A549 (cell line): ENCODE results near the gene NLRC5. TPM values are rescaled to one million over a fixed set of nuclear protein-coding genes. Genes with fewer than 3 reads are reported as not detected.

Source experiments
- ATAC-seq, 2 experiments: fragments of 200-7000 bp in 1 of 2; fragments of >200 bp in 1 of 2; cut with Nextera tagmentation in 1 of 2; cut with Tn5 transposase in 1 of 2; 3 replicates each; pipeline versions ENCODE4 v1.8.0 to v1.9.1; 2018 to 2020; ENCODE audit warnings: mild to moderate bottlenecking in 1 of 2, moderate library complexity in 1 of 2
- CTCF ChIA-PET: fragments of 300-600 bp; sonication (Branson Sonifier 250); formaldehyde crosslinking; extraction: SDS; loops from one replicate; lab custom pipeline; 2021; ENCODE audit warnings: antibody characterized with exemption, inconsistent platforms; lab: Yijun Ruan, JAX
- POLR2A ChIA-PET: fragments of 350-600 bp; formaldehyde crosslinking; extraction: SDS; loops from one replicate; lab custom pipeline; 2021; ENCODE audit warnings: antibody characterized with exemption, inconsistent platforms; lab: Yijun Ruan, JAX
- DNase-seq, 2 experiments: peaks; one replicate each; pipeline versions ENCODE4 v3.0.0 to v3.0.0-alpha.2; 2011 to 2016; ENCODE audit warnings: low read depth in 1 of 2, low spot score in 1 of 2
- FAIRE-seq: peaks from 2 replicates; lab custom pipeline; 2011; peaks lifted over from hg19 to GRCh38; lab: Jason Lieb, UNC
- H3K27ac ChIP-seq, 2 experiments: fragments of >200 bp; sonication (Bioruptor Twin); formaldehyde crosslinking; 3 replicates each; pipeline ENCODE4 v1.5.1; 2016 to 2017
- H3K4me1 ChIP-seq: fragments of >200 bp; sonication (Bioruptor Twin); formaldehyde crosslinking; 3 replicates; pipeline ENCODE4 v1.6.1; 2016
- H3K4me2 ChIP-seq: fragments of >200 bp; sonication (Bioruptor Twin); formaldehyde crosslinking; 3 replicates; pipeline ENCODE4 v1.6.1; 2016
- H3K4me3 ChIP-seq: fragments of >200 bp; sonication (Bioruptor Twin); formaldehyde crosslinking; 3 replicates; pipeline ENCODE4 v1.5.1; 2016
- H3K9me3 ChIP-seq: fragments of >200 bp; sonication (Bioruptor Twin); formaldehyde crosslinking; 3 replicates; pipeline ENCODE4 v1.6.1; 2016
- BCL3 ChIP-seq: fragments of >200 bp; sonication (Bioruptor Twin); formaldehyde crosslinking; IDR thresholded peaks from 3 replicates; pipeline ENCODE4 v1.6.1; 2016
- CBX2 ChIP-seq: fragments of 200-600 bp; sonication (generic); IDR thresholded peaks from 2 replicates; pipeline ENCODE4 v1.6.1; 2016; ENCODE audit warnings: low read depth, mild to moderate bottlenecking, borderline replicate concordance
- CBX8 ChIP-seq: fragments of 200-600 bp; sonication (generic); IDR thresholded peaks from 2 replicates; pipeline ENCODE4 v1.6.1; 2016
- CHD2 ChIP-seq: fragments of 150-350 bp; IDR thresholded peaks from 2 replicates; pipeline ENCODE4 v1.6.1; 2014; ENCODE audit warnings: low read length; ENCODE audit not compliant: partially characterized antibody
- CHD4 ChIP-seq: fragments of 200-600 bp; sonication (generic); IDR thresholded peaks from 2 replicates; pipeline ENCODE4 v1.6.1; 2016; ENCODE audit warnings: antibody characterized with exemption, mild to moderate bottlenecking, borderline replicate concordance
- CTCF ChIP-seq: fragments of >200 bp; sonication (Bioruptor Twin); formaldehyde crosslinking; IDR thresholded peaks from 3 replicates; pipeline ENCODE4 v1.5.1; 2016
- EHF ChIP-seq: fragments of 250-450 bp; sonication (Bioruptor Pico); IDR thresholded peaks from 2 replicates; pipeline ENCODE4 v1.5.0; 2020; ENCODE audit warnings: mild to moderate bottlenecking
- EP300 ChIP-seq, 2 experiments: fragments of >200 bp; sonication (Bioruptor Twin); formaldehyde crosslinking; IDR thresholded peaks; 2 replicates in 1 of 2; 3 replicates in 1 of 2; pipeline ENCODE4 v1.6.1; 2016 to 2017
- FOSB ChIP-seq: fragments of 250-450 bp; sonication (Bioruptor Pico); IDR thresholded peaks from 2 replicates; pipeline ENCODE4 v1.5.0; 2020; ENCODE audit warnings: mild to moderate bottlenecking, moderate library complexity
- FOSL2 ChIP-seq, 2 experiments: fragments of 450-650 bp in 1 of 2; fragments of >200 bp in 1 of 2; sonication (Bioruptor Twin) in 1 of 2; formaldehyde crosslinking; IDR thresholded peaks; 2 replicates each; pipeline versions ENCODE4 v1.5.0 to v1.6.1; 2016 to 2020; ENCODE audit warnings: mild to moderate bottlenecking in 1 of 2, moderate library complexity in 1 of 2
- HDAC2 ChIP-seq: fragments of 200-600 bp; sonication (generic); IDR thresholded peaks from 2 replicates; pipeline ENCODE4 v1.6.1; 2016
- HEYL ChIP-seq: fragments of 250-450 bp; sonication (Bioruptor Pico); IDR thresholded peaks from 2 replicates; pipeline ENCODE4 v1.8.0; 2021; ENCODE audit warnings: mild to moderate bottlenecking, moderate library complexity
- HMGXB4 ChIP-seq: fragments of 250-450 bp; sonication (Bioruptor Pico); IDR thresholded peaks from 2 replicates; pipeline ENCODE4 v1.5.0; 2021; ENCODE audit warnings: mild to moderate bottlenecking, moderate library complexity, borderline replicate concordance
- HOXA7 ChIP-seq: fragments of 250-450 bp; sonication (Bioruptor Pico); IDR thresholded peaks from 2 replicates; pipeline ENCODE4 v1.5.0; 2020; ENCODE audit warnings: mild to moderate bottlenecking, moderate library complexity
- JUNB ChIP-seq: fragments of >200 bp; sonication (Bioruptor Twin); formaldehyde crosslinking; IDR thresholded peaks from 2 replicates; pipeline ENCODE4 v1.6.1; 2016
- KDM5A ChIP-seq: fragments of 200-600 bp; sonication (generic); IDR thresholded peaks from 2 replicates; pipeline ENCODE4 v1.6.1; 2016; ENCODE audit warnings: antibody characterized with exemption, mild to moderate bottlenecking
- MAX ChIP-seq: IDR thresholded peaks from 2 replicates; pipeline ENCODE4 v1.6.1; 2012
- MAZ ChIP-seq: fragments of 150-350 bp; IDR thresholded peaks from 2 replicates; pipeline ENCODE4 v1.6.1; 2014; ENCODE audit warnings: antibody characterized with exemption, low read depth, low read length, borderline replicate concordance
- MYC ChIP-seq: IDR thresholded peaks from 2 replicates; pipeline ENCODE4 v1.6.1; 2012; ENCODE audit warnings: mild to moderate bottlenecking, inconsistent platforms, low read length, improper control_type of control experiment, borderline replicate concordance
- NPAS2 ChIP-seq: fragments of 250-450 bp; sonication (Bioruptor Pico); IDR thresholded peaks from 2 replicates; pipeline ENCODE4 v1.8.0; 2022; ENCODE audit warnings: mild to moderate bottlenecking, moderate library complexity, borderline replicate concordance
- POLR2A ChIP-seq: IDR thresholded peaks from 2 replicates; pipeline ENCODE4 v1.6.1; 2012; ENCODE audit warnings: mild to moderate bottlenecking, low read length
- RCOR1 ChIP-seq: fragments of 150-350 bp; IDR thresholded peaks from 2 replicates; pipeline ENCODE4 v1.6.1; 2014; ENCODE audit warnings: antibody characterized with exemption, low read length, low read depth
- SMC3 ChIP-seq: fragments of >200 bp; sonication (Bioruptor Twin); formaldehyde crosslinking; IDR thresholded peaks from 3 replicates; pipeline ENCODE4 v1.6.1; 2018; ENCODE audit warnings: inconsistent platforms
- TP53 ChIP-seq: fragments of 250-450 bp; sonication (Bioruptor Pico); IDR thresholded peaks from 2 replicates; pipeline ENCODE4 v1.5.0; 2021; ENCODE audit warnings: mild to moderate bottlenecking, moderate library complexity
- USF2 ChIP-seq: fragments of 450-650 bp; IDR thresholded peaks from 2 replicates; pipeline ENCODE4 v1.6.1; 2014; ENCODE audit warnings: antibody characterized with exemption
- ZFP36 ChIP-seq: fragments of 450-650 bp; IDR thresholded peaks from 2 replicates; pipeline ENCODE4 v1.6.1; 2014; ENCODE audit warnings: borderline replicate concordance; ENCODE audit not compliant: partially characterized antibody
- WGBS: methylation state at CpG from one replicate; pipeline ENCODE4 v1.1.6; 2017; ENCODE audit errors: missing lambda C conversion rate; 5-methylcytosine and 5-hydroxymethylcytosine counted together
- polyA plus RNA-seq, 4 experiments: library from polyadenylated mRNA; depleted of rRNA in 3 of 4; stranded (reverse); fragments of >200 nt; fragmentation: RNase III in 1 of 4; extraction: RNeasy Plus Mini Kit Qiagen cat#74134 plus additional on column Dnase treatment in 1 of 4; gene quantifications; 2 replicates in 3 of 4; 3 replicates in 1 of 4; pipeline ENCODE4 v1.2.3, GENCODE V29; 2011 to 2017
- TF ChIP-seq, protein P1 (sequence below): fragments of >200 bp; sonication (Bioruptor Twin); formaldehyde crosslinking; IDR thresholded peaks from 2 replicates; pipeline ENCODE4 v1.6.1; 2016
- TF ChIP-seq, protein P2 (sequence below): fragments of 250-450 bp; sonication (Bioruptor Pico); IDR thresholded peaks from 2 replicates; pipeline ENCODE4 v1.5.0; 2020; ENCODE audit warnings: low read depth, mild to moderate bottlenecking, moderate library complexity

Gene NLRC5
- polyA plus RNA-seq, 2 of the 4 experiments (the other 2 are of a cell fraction): 2.5 to 3.6 TPM

- TF ChIP-seq, protein P1, sequence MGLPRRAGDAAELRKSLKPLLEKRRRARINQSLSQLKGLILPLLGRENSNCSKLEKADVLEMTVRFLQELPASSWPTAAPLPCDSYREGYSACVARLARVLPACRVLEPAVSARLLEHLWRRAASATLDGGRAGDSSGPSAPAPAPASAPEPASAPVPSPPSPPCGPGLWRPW: no peak
- TF ChIP-seq BCL3: no peak
- no peak for TF ChIP-seq POLR2A
- no peak for TF ChIP-seq CBX2
- no peak for TF ChIP-seq NPAS2 (CRISPR knock-in tag)
- TF ChIP-seq, all 56 proteins: peak for 0
Observed at GRCh38 chr16:56946767-56947603, 42.4 kb upstream of the NLRC5 start (continued).

DNA sequence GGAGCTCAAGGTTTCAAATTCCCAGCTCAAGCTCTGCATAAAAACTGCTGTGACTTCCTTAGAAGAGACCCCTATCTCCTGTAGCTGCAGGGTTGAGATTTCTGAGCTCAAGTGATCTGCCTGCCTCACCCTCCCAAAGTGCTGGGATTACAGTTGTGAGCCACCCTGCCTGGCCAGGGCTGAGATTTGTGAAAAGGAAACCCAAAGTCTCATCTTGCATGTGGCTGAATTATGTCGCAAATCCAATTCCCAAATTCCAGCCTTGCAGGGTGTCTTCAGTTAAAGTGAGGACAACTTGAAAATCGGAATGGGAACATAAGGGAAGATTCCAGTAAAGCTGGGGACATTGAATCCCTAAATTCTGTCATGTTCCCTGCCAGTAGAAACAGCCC lies 41.8 kb upstream of the NLRC5 start:
- no peak for ATAC-seq
- FAIRE-seq: no peak
- no peak overlapping the region for H3K27ac ChIP-seq
- DNase-seq: no peak
- 83% methylated on average over 2 of the region's 2 CpGs for WGBS
- no peak overlapping the region for H3K4me3 ChIP-seq
- TF ChIP-seq MYC: no peak
- no peak for TF ChIP-seq HMGXB4 (CRISPR knock-in tag)
- no peak for TF ChIP-seq HDAC2
- TF ChIP-seq HOXA7 (CRISPR knock-in tag): no peak
- no peak for TF ChIP-seq KDM5A
- POLR2A ChIA-PET: interaction anchor here (5.4 kb wide), 1 partner anchor 16 kb away, joined by 26 read pairs; the partner anchor contains the start of gene HERPUD1
- no peaks in the 10 kb centered on the region for H3K9me3 ChIP-seq
- no peak overlapping the region for H3K4me2 ChIP-seq
- CTCF ChIA-PET: interaction anchor here (0.6 to 2.3 kb wide), 13 partner anchors 15 to 285 kb away, joined by 3 to 7 read pairs (median 3); no protein-coding TSS in a partner anchor
- H3K4me1 ChIP-seq: no peaks in the 10 kb centered on the region

- no peaks in the 10 kb centered on the region for H3K4me1 ChIP-seq
- WGBS: 85% methylated on average over 6 of the region's 6 CpGs
- ATAC-seq: no peak
- TF ChIP-seq ZFP36 (no peak), FOSB (CRISPR knock-in tag) (no peak), USF2 (no peak), RCOR1 (no peak), EP300 (IDR thresholded peaks at IDR 0.05) (no peak), EHF (CRISPR knock-in tag) (no peak), MAZ (no peak), HEYL (CRISPR knock-in tag) (no peak), MAX (no peak), SMC3 (no peak), TP53 (CRISPR knock-in tag) (no peak), JUNB (no peak), FOSL2 (IDR thresholded peaks at IDR 0.05) (no peak), FOSL2 (CRISPR knock-in tag; IDR thresholded peaks at IDR 0.05) (no peak), CTCF (no peak), CHD2 (no peak), CBX8 (no peak), CHD4 (no peak)
- TF ChIP-seq, protein P2, sequence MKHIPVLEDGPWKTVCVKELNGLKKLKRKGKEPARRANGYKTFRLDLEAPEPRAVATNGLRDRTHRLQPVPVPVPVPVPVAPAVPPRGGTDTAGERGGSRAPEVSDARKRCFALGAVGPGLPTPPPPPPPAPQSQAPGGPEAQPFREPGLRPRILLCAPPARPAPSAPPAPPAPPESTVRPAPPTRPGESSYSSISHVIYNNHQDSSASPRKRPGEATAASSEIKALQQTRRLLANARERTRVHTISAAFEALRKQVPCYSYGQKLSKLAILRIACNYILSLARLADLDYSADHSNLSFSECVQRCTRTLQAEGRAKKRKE (CRISPR knock-in tag): no peak
- TF ChIP-seq, all 56 proteins: peak for 0
- Histone ChIP-seq H3K4me2 (no peak overlapping the region), H3K4me3 (no peak overlapping the region), H3K27ac (no peak overlapping the region), H3K9me3 (no peaks in the 10 kb centered on the region)
- ChIA-PET CTCF (interaction anchor here (1.0 to 2.2 kb wide), 5 partner anchors 16 to 155 kb away, joined by 3 to 7 read pairs (median 4); no protein-coding TSS in a partner anchor), POLR2A (no interaction called here)
- no peak for FAIRE-seq
- no peak for DNase-seq
Observed at GRCh38 chr16:56948234-56948633, 41.1 kb upstream of the NLRC5 start.
